IMR-90 (cell line): Measurements from ENCODE around the gene CCDC138. TPM values are rescaled to one million over a fixed set of nuclear protein-coding genes. Genes with fewer than 3 reads are reported as not detected.

Experiments
- ATAC-seq: fragments of 200-7000 bp; cut with Tn5 transposase; 2 replicates; pipeline ENCODE4 v1.9.1; 2020; ENCODE audit warnings: low read depth, mild to moderate bottlenecking, moderate library complexity
- BruUV-seq: library from RNA; stranded (reverse); fragments of 400-500 nt; replicated peaks from 2 replicates; lab custom pipeline; 2021; lab: Mats Ljungman, UMichigan
- CTCF ChIA-PET: fragments of 300-600 bp; formaldehyde crosslinking; extraction: SDS; loops from one replicate; lab custom pipeline; 2021; ENCODE audit warnings: antibody characterized with exemption; lab: Yijun Ruan, JAX
- POLR2A ChIA-PET: fragments of 300-600 bp; sonication (Branson Sonifier 250); formaldehyde crosslinking; loops from one replicate; lab custom pipeline; 2022; ENCODE audit warnings: antibody characterized with exemption; ENCODE audit not compliant: unreplicated experiment; lab: Charles Lee
- DNase-seq: peaks from one replicate; pipeline ENCODE4 v3.0.0; 2013
- H2AFZ ChIP-seq: replicated peaks from 2 replicates; pipeline ENCODE3; 2013; ENCODE audit warnings: low read length, mild to moderate bottlenecking; ENCODE audit not compliant: poor library complexity
- H2AK5ac ChIP-seq: 2 replicates; pipeline ENCODE4 v1.6.1; 2013; ENCODE audit warnings: low read depth, low read length, inconsistent platforms
- H2AK9ac ChIP-seq: replicated peaks from 2 replicates; pipeline ENCODE3; 2013; ENCODE audit warnings: mild to moderate bottlenecking, low read depth, low read length, moderate library complexity; ENCODE audit not compliant: poor library complexity
- H2BK120ac ChIP-seq: 2 replicates; pipeline ENCODE4 v1.6.1; 2013; ENCODE audit warnings: low read depth, low read length, inconsistent platforms
- H2BK15ac ChIP-seq: 3 replicates; pipeline ENCODE4 v1.6.1; 2013; ENCODE audit warnings: low read depth, low read length, inconsistent platforms
- H2BK20ac ChIP-seq: 2 replicates; pipeline ENCODE4 v1.6.1; 2013; ENCODE audit warnings: low read depth, mild to moderate bottlenecking, inconsistent platforms, low read length, moderate library complexity
- H2BK5ac ChIP-seq: 2 replicates; pipeline ENCODE4 v1.6.1; 2013; ENCODE audit warnings: mild to moderate bottlenecking, low read depth, low read length, inconsistent platforms; ENCODE audit not compliant: poor library complexity, severe bottlenecking
- H3K14ac ChIP-seq: replicated peaks from 2 replicates; pipeline ENCODE4 v1.6.1; 2013; ENCODE audit warnings: low read depth, low read length, inconsistent platforms
- H3K18ac ChIP-seq: 2 replicates; pipeline ENCODE4 v1.6.1; 2013; ENCODE audit warnings: low read depth, low read length, control low read depth
- H3K23ac ChIP-seq: 2 replicates; pipeline ENCODE4 v1.6.1; 2013; ENCODE audit warnings: low read depth, low read length, inconsistent platforms
- H3K27ac ChIP-seq: 2 replicates; pipeline ENCODE4 v1.5.1; 2013; ENCODE audit warnings: mild to moderate bottlenecking, control low read depth, low read length; ENCODE audit not compliant: insufficient read depth
- H3K27me3 ChIP-seq: 2 replicates; pipeline ENCODE4 v1.6.1; 2013; ENCODE audit warnings: low read length; ENCODE audit not compliant: control insufficient read depth, insufficient read depth
- H3K36me3 ChIP-seq: 2 replicates; pipeline ENCODE4 v1.6.1; 2013; ENCODE audit warnings: low read length, mixed read lengths; ENCODE audit not compliant: control insufficient read depth, insufficient read depth
- H3K4ac ChIP-seq: 2 replicates; pipeline ENCODE4 v1.6.1; 2013; ENCODE audit warnings: low read depth, low read length, inconsistent platforms
- H3K4me1 ChIP-seq: 2 replicates; pipeline ENCODE4 v1.6.1; 2013; ENCODE audit warnings: low read length, mixed read lengths; ENCODE audit not compliant: control insufficient read depth, insufficient read depth
- H3K4me2 ChIP-seq: 2 replicates; pipeline ENCODE4 v1.6.1; 2013; ENCODE audit warnings: low read depth, mild to moderate bottlenecking, control low read depth, low read length, moderate library complexity
- H3K4me3 ChIP-seq: 2 replicates; pipeline ENCODE4 v1.5.1; 2013; ENCODE audit warnings: low read depth, mild to moderate bottlenecking, control low read depth, low read length, moderate library complexity; ENCODE audit not compliant: insufficient read depth
- H3K56ac ChIP-seq: 2 replicates; pipeline ENCODE4 v1.6.1; 2013; ENCODE audit warnings: low read length, inconsistent platforms; ENCODE audit not compliant: insufficient read depth; ENCODE audit errors: extremely low read depth
- H3K79me1 ChIP-seq, 2 experiments: 2 replicates each; pipeline ENCODE4 v1.6.1; 2013; ENCODE audit warnings: low read length in 2 of 2, inconsistent platforms in 1 of 2, low read depth in 1 of 2
- H3K9ac ChIP-seq: 2 replicates; pipeline ENCODE4 v1.6.1; 2013; ENCODE audit warnings: low read depth, low read length, control low read depth
- H3K9me1 ChIP-seq: 2 replicates; pipeline ENCODE4 v1.6.1; 2013; ENCODE audit warnings: low read length, inconsistent platforms; ENCODE audit not compliant: insufficient read depth
- H3K9me3 ChIP-seq: 2 replicates; pipeline ENCODE4 v1.6.1; 2013; ENCODE audit warnings: low read length; ENCODE audit not compliant: control insufficient read depth, insufficient read depth
- H4K20me1 ChIP-seq: 2 replicates; pipeline ENCODE4 v1.6.1; 2013; ENCODE audit warnings: low read length, inconsistent platforms; ENCODE audit not compliant: insufficient read depth
- H4K5ac ChIP-seq: 2 replicates; pipeline ENCODE4 v1.6.1; 2013; ENCODE audit warnings: mild to moderate bottlenecking, low read depth, low read length, control low read depth
- H4K8ac ChIP-seq, 2 experiments: 2 replicates each; pipeline ENCODE4 v1.6.1; 2013; ENCODE audit warnings: low read depth in 2 of 2, low read length in 2 of 2, control low read depth in 1 of 2, inconsistent platforms in 1 of 2
- H4K91ac ChIP-seq: 2 replicates; pipeline ENCODE4 v1.6.1; 2013; ENCODE audit warnings: low read depth, low read length, inconsistent platforms; ENCODE audit not compliant: insufficient read depth
- BHLHE40 ChIP-seq: fragments of 150-350 bp; IDR thresholded peaks from 2 replicates; pipeline ENCODE4 v1.6.1; 2016; ENCODE audit warnings: mild to moderate bottlenecking, low read depth, low read length
- CEBPB ChIP-seq: IDR thresholded peaks from 2 replicates; pipeline ENCODE4 v1.6.1; 2012; ENCODE audit warnings: low read depth, low read length, improper control_type of control experiment
- CHD1 ChIP-seq: IDR thresholded peaks from 2 replicates; pipeline ENCODE4 v1.6.1; 2012; ENCODE audit warnings: low read depth, low read length, improper control_type of control experiment
- MAFK ChIP-seq: IDR thresholded peaks from 2 replicates; pipeline ENCODE4 v1.6.1; 2012; ENCODE audit warnings: low read depth, low read length, improper control_type of control experiment
- MAZ ChIP-seq: IDR thresholded peaks from 2 replicates; pipeline ENCODE4 v1.6.1; 2012; ENCODE audit warnings: low read depth, mild to moderate bottlenecking, low read length, improper control_type of control experiment, moderate library complexity, borderline replicate concordance
- MXI1 ChIP-seq: IDR thresholded peaks from 2 replicates; pipeline ENCODE4 v1.6.1; 2012; ENCODE audit warnings: low read depth, mild to moderate bottlenecking, low read length, moderate library complexity, borderline replicate concordance
- NFE2L2 ChIP-seq: fragments of 150-350 bp; IDR thresholded peaks from 2 replicates; pipeline ENCODE4 v1.6.1; 2016; ENCODE audit warnings: low read depth, mild to moderate bottlenecking, low read length
- POLR2A ChIP-seq: IDR thresholded peaks from 2 replicates; pipeline ENCODE4 v1.6.1; 2012; ENCODE audit warnings: mild to moderate bottlenecking, low read depth, low read length
- RAD21 ChIP-seq: IDR thresholded peaks from 2 replicates; pipeline ENCODE4 v1.6.1; 2012; ENCODE audit warnings: low read length, improper control_type of control experiment
- RCOR1 ChIP-seq: IDR thresholded peaks from 2 replicates; pipeline ENCODE4 v1.6.1; 2012; ENCODE audit warnings: mild to moderate bottlenecking, low read length, improper control_type of control experiment; ENCODE audit not compliant: insufficient replicate concordance
- RFX5 ChIP-seq: IDR thresholded peaks from 2 replicates; pipeline ENCODE4 v1.8.0; 2012; ENCODE audit warnings: low read depth, mild to moderate bottlenecking, low read length, moderate library complexity
- SMC3 ChIP-seq: fragments of 150-350 bp; IDR thresholded peaks from 2 replicates; pipeline ENCODE4 v1.6.1; 2016; ENCODE audit warnings: low read depth, mild to moderate bottlenecking, antibody characterized with exemption, low read length, moderate library complexity
- WGBS, 2 experiments: methylation state at CpG; one replicate each; pipeline versions ENCODE4 v1.1.5 to v1.1.7; 2013; ENCODE audit warnings: missing lambda C conversion rate in 2 of 2; ENCODE audit not compliant: insufficient read length in 1 of 2; ENCODE audit errors: extremely low coverage in 2 of 2; 5-methylcytosine and 5-hydroxymethylcytosine counted together
- dilution Hi-C: fragments of 300-500 bp; cut with HindIII; formaldehyde crosslinking; loops from one replicate; pipeline ENCODE4 v1.14.3; 2018; ENCODE audit warnings: low sequenced_read_pairs; ENCODE audit not compliant: unreplicated experiment
- in situ Hi-C: fragments of 300-500 bp; cut with MboI; formaldehyde crosslinking; loops from 3 replicates; pipeline ENCODE4 v1.14.3; 2019; ENCODE audit warnings: low sequenced_read_pairs, inconsistent platforms, mixed read lengths
- intact Hi-C: fragments of 100-400 bp; cut with micrococcal nuclease; formaldehyde crosslinking; loops from 2 replicates; pipeline ENCODE4 v1.10.0; 2022
- polyA plus RNA-seq, 3 experiments: library from polyadenylated mRNA; depleted of rRNA; stranded (reverse); fragments of >200 nt; gene quantifications; 2 replicates each; pipeline ENCODE4 v1.2.3, GENCODE V29; 2012; ENCODE audit warnings: low replicate concordance in 1 of 3
- total RNA-seq: library from RNA; depleted of rRNA; stranded (reverse); fragments of >200 nt; gene quantifications from 2 replicates; pipeline ENCODE4 v1.2.3, GENCODE V29; 2012
- TF ChIP-seq, protein P1 (sequence below): conservative IDR thresholded peaks from 2 replicates; pipeline ENCODE4 v1.5.1; 2012; ENCODE audit warnings: mild to moderate bottlenecking, low read depth, low read length, improper control_type of control experiment
- TF ChIP-seq, protein P2 (sequence below): fragments of 150-350 bp; IDR thresholded peaks from 2 replicates; pipeline ENCODE4 v1.6.1; 2016; ENCODE audit warnings: low read depth, mild to moderate bottlenecking, low read length, moderate library complexity, borderline replicate concordance
- TF ChIP-seq, protein P3 (sequence below): fragments of 150-350 bp; IDR thresholded peaks from 2 replicates; pipeline ENCODE4 v1.6.1; 2017; ENCODE audit warnings: mild to moderate bottlenecking, antibody characterized with exemption, low read length, low read depth

Gene CCDC138
- total and polyA plus RNA-seq, 2 of the 4 experiments (the other 2 are of a cell fraction), result 1.5 to 2.9 TPM

DNA sequence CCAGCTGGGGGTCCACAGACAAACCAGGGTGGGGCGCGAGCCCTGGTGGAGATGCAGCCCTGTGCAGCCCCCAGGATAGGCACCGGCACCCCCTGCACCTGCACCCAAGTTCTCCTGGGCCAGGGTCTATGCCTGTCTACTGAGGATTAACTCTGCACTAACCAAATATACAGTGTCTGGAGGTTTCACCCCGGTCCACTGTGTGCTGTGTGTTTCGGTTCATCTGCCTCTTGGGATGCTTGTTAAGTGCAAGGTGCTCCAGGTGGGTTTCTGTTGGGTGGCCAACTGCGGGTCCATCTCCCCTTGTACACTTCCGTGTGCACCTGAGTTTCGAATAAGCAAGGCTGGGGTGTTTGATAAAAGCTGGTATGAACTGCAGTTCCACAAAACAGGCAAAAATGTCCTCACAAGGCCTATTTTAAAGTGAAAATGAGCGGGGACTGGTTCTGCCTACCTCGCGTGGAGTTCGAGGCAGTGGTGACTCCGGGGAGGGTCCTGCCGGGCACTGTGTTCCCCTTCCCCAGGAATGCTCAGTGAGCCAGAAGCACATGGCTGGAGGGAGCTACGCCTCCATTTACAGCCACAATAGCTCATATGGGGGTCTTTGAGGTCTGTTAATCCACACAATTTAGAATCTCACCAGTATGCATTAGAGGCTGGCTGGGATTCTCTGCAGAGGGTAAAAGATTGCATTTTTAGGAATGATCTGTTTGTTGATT lies 131.7 kb downstream of the CCDC138 start:
- ChIA-PET CTCF (no interaction called here), POLR2A (no interaction called here)
- Histone ChIP-seq H3K4ac (no peak overlapping the region), H3K27me3 (peaks cover 62% of the 10 kb centered on the region), H2AFZ (no peak overlapping the region), H3K14ac (no peak overlapping the region), H4K5ac (no peak overlapping the region), H2BK20ac (no peak overlapping the region), H4K91ac (no peak overlapping the region), H3K9me1 (no peaks in the 10 kb centered on the region), H2BK15ac (no peak overlapping the region), H3K56ac (no peak overlapping the region), H2BK120ac (no peak overlapping the region), H4K20me1 (no peaks in the 10 kb centered on the region), H3K23ac (no peak overlapping the region), H3K79me1 (no peaks in the 10 kb centered on the region), H3K18ac (no peak overlapping the region), H3K9me3 (no peaks in the 10 kb centered on the region), H3K27ac (no peak overlapping the region), H2BK5ac (no peak overlapping the region), H3K4me3 (no peak overlapping the region), H3K36me3 (no peaks in the 10 kb centered on the region), H3K4me2 (no peak overlapping the region), H4K8ac (no peak overlapping the region), H2AK5ac (no peak overlapping the region), H3K4me1 (peaks cover 2% of the 10 kb centered on the region; the same call in 1 of the 2 replicates), H3K9ac (no peak overlapping the region), H2AK9ac (no peak overlapping the region)
- intact Hi-C loops (no loop called here), dilution Hi-C loops (no loop called here), in situ Hi-C loops (no loop called here)
- WGBS, 2 experiments, result no CpG with 5 or more reads among the region's 15 CpGs
- TF ChIP-seq, protein P1, sequence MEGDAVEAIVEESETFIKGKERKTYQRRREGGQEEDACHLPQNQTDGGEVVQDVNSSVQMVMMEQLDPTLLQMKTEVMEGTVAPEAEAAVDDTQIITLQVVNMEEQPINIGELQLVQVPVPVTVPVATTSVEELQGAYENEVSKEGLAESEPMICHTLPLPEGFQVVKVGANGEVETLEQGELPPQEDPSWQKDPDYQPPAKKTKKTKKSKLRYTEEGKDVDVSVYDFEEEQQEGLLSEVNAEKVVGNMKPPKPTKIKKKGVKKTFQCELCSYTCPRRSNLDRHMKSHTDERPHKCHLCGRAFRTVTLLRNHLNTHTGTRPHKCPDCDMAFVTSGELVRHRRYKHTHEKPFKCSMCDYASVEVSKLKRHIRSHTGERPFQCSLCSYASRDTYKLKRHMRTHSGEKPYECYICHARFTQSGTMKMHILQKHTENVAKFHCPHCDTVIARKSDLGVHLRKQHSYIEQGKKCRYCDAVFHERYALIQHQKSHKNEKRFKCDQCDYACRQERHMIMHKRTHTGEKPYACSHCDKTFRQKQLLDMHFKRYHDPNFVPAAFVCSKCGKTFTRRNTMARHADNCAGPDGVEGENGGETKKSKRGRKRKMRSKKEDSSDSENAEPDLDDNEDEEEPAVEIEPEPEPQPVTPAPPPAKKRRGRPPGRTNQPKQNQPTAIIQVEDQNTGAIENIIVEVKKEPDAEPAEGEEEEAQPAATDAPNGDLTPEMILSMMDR, result no peak
- no peak for TF ChIP-seq MAZ
- no peak for TF ChIP-seq RFX5
- TF ChIP-seq RCOR1, result no peak
- TF ChIP-seq MXI1, result no peak
- TF ChIP-seq, protein P2, sequence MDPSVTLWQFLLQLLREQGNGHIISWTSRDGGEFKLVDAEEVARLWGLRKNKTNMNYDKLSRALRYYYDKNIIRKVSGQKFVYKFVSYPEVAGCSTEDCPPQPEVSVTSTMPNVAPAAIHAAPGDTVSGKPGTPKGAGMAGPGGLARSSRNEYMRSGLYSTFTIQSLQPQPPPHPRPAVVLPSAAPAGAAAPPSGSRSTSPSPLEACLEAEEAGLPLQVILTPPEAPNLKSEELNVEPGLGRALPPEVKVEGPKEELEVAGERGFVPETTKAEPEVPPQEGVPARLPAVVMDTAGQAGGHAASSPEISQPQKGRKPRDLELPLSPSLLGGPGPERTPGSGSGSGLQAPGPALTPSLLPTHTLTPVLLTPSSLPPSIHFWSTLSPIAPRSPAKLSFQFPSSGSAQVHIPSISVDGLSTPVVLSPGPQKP, result no peak
- no peak for TF ChIP-seq SMC3
- no peak for TF ChIP-seq MAFK
- TF ChIP-seq POLR2A, result no peak
- TF ChIP-seq CHD1, result no peak
- no peak for TF ChIP-seq CEBPB
- no peak for TF ChIP-seq RAD21
- TF ChIP-seq, protein P3, sequence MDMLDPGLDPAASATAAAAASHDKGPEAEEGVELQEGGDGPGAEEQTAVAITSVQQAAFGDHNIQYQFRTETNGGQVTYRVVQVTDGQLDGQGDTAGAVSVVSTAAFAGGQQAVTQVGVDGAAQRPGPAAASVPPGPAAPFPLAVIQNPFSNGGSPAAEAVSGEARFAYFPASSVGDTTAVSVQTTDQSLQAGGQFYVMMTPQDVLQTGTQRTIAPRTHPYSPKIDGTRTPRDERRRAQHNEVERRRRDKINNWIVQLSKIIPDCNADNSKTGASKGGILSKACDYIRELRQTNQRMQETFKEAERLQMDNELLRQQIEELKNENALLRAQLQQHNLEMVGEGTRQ, result no peak
- no peak for TF ChIP-seq NFE2L2
- TF ChIP-seq BHLHE40, result no peak
- no peak for ATAC-seq
- no TSS peak for BruUV-seq
- DNase-seq, result no peak
